Fibroblast of lung (primary cell): Measurements from ENCODE around the gene ANKRD13D. TPM values are rescaled to one million over a fixed set of nuclear protein-coding genes. Genes with fewer than 3 reads are reported as not detected.

Source experiments
- DNase-seq, 2 donors: peaks; one replicate each; pipeline versions ENCODE4 v3.0.0 to v3.0.0-alpha.2; 2010; ENCODE audit warnings: low read depth in 2 of 2
- H2AFZ ChIP-seq: 2 replicates; pipeline ENCODE4 v1.5.1; 2012; ENCODE audit warnings: low read length, control low read depth, inconsistent platforms
- H3K27ac ChIP-seq: 2 replicates; pipeline ENCODE4 v1.5.1; 2011; ENCODE audit warnings: low read length, control low read depth; ENCODE audit not compliant: insufficient read depth
- H3K27me3 ChIP-seq: 2 replicates; pipeline ENCODE4 v1.5.1; 2011; ENCODE audit warnings: mild to moderate bottlenecking, low read length; ENCODE audit not compliant: control insufficient read depth, insufficient read depth
- H3K36me3 ChIP-seq: 2 replicates; pipeline ENCODE4 v1.5.1; 2011; ENCODE audit warnings: low read length; ENCODE audit not compliant: control insufficient read depth, insufficient read depth
- H3K4me1 ChIP-seq: 2 replicates; pipeline ENCODE4 v1.5.1; 2011; ENCODE audit warnings: low read length; ENCODE audit not compliant: control insufficient read depth, insufficient read depth; ENCODE audit errors: extremely low read depth
- H3K4me2 ChIP-seq: 2 replicates; pipeline ENCODE4 v1.5.1; 2011; ENCODE audit warnings: low read length, control low read depth; ENCODE audit not compliant: insufficient read depth; ENCODE audit errors: extremely low read depth
- H3K4me3 ChIP-seq, 4 experiments: fragments of 200-600 bp in 1 of 4; sonication (generic) in 1 of 4; replicated peaks in 1 of 4; 2 replicates each; pipeline ENCODE4 v1.5.1; 2011 to 2016; ENCODE audit warnings: low read length in 4 of 4, low read depth in 3 of 4, mild to moderate bottlenecking in 3 of 4, control low read depth in 2 of 4, inconsistent platforms in 1 of 4, mixed read lengths in 1 of 4; ENCODE audit not compliant: insufficient read depth in 1 of 4; ENCODE audit errors: control extremely low read depth in 1 of 4
- H3K79me2 ChIP-seq: 2 replicates; pipeline ENCODE4 v1.5.1; 2012; ENCODE audit warnings: mild to moderate bottlenecking, low read length, inconsistent platforms; ENCODE audit not compliant: control insufficient read depth, insufficient read depth
- H3K9ac ChIP-seq: 2 replicates; pipeline ENCODE4 v1.5.1; 2011; ENCODE audit warnings: mild to moderate bottlenecking, low read length, control low read depth; ENCODE audit not compliant: insufficient read depth
- H3K9me3 ChIP-seq: 2 replicates; pipeline ENCODE4 v1.5.1; 2012; ENCODE audit warnings: low read depth, low read length; ENCODE audit not compliant: control insufficient read depth, insufficient read depth
- H4K20me1 ChIP-seq: 2 replicates; pipeline ENCODE4 v1.5.1; 2011; ENCODE audit warnings: low read length; ENCODE audit not compliant: control insufficient read depth, insufficient read depth; ENCODE audit errors: extremely low read depth
- EZH2 ChIP-seq: IDR thresholded peaks from 2 replicates; pipeline ENCODE4 v1.5.1; 2012; ENCODE audit warnings: low read length, control low read depth, mild to moderate bottlenecking; ENCODE audit errors: missing control alignments
- polyA minus RNA-seq: library from RNA; depleted of rRNA, polyadenylated mRNA; stranded (reverse); fragments of >200 nt; gene quantifications from 2 replicates; pipeline ENCODE4 v1.2.3, GENCODE V29; 2011; ENCODE audit warnings: low replicate concordance
- polyA plus RNA-seq, 2 donors: library from polyadenylated mRNA; depleted of rRNA in 1 of 2; stranded (reverse) in 1 of 2; unstranded in 1 of 2; fragments of >200 nt; gene quantifications; 2 replicates each; pipeline ENCODE4 v1.2.1, GENCODE V29; 2011 to 2012; ENCODE audit warnings: missing spikeins in 1 of 2
- total RNA-seq: library from RNA; depleted of rRNA; stranded (reverse); fragments of >200 nt; gene quantifications from 2 replicates; pipeline ENCODE4 v1.2.1, GENCODE V29; 2014
- TF ChIP-seq, protein P1 (sequence below), 2 donors: IDR thresholded peaks in 1 of 2; conservative IDR thresholded peaks in 1 of 2; 1 replicate in 1 of 2; 2 replicates in 1 of 2; pipeline ENCODE4 v1.5.1; 2011 to 2012; ENCODE audit warnings: low read length in 2 of 2, control low read depth in 1 of 2, inconsistent platforms in 1 of 2, low read depth in 1 of 2, mild to moderate bottlenecking in 1 of 2

The ANKRD13D gene
- total RNA-seq (31.8 and 45.4 TPM in 2 replicates), polyA plus RNA-seq (11.5 and 12.9 TPM in 2 replicates), polyA minus RNA-seq (16.9 and 22.8 TPM in 2 replicates)
- polyA plus RNA-seq (2012) = 12.7 and 16.8 TPM in 2 replicates

DNA sequence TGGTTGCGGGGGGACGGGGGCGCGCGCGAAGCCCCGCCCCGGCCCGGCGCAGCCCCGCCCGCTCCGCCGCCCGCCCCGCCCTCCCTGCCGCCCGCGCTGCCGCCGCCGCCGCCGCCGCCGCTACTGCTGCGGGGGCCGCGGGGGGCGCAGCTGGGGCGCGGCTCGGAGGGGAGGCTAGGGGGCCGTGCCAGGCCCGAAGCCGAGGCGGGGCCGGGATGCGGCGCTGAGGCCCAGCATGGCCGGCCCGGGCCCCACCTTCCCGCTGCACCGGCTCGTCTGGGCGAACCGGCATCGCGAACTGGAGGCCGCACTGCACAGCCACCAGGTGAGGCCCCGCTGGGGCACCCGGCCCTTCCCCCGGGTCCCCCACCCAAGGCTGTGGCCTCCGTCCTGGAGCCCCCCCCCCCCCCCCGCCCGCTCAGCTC lies at the start of gene ANKRD13D:
TSS of gene ANKRD13D (plus strand) at position 78 of the 425 bp plus-strand sequence. CDS start at position 236, 158 bp downstream.
- Histone ChIP-seq H3K4me1 (peaks cover 20% of the 10 kb centered on the region), H4K20me1 (no peaks in the 10 kb centered on the region), H3K27me3 (no peaks in the 10 kb centered on the region), H2AFZ (peak within 1 kb of the TSS; percentile 77), H3K4me2 (peak within 1 kb of the TSS; percentile 95), H3K27ac (peak within 1 kb of the TSS; percentile 97), H3K4me3 (peak within 1 kb of the TSS; percentile 72 to 83 (median 76)), H3K9ac (peak within 1 kb of the TSS; percentile 84), H3K9me3 (no peaks in the 10 kb centered on the region), H3K79me2 (peaks cover 18% of the 10 kb centered on the region), H3K36me3 (peaks cover 29% of the 10 kb centered on the region)
- DNase-seq = no peak
- no peak for TF ChIP-seq EZH2

DNA sequence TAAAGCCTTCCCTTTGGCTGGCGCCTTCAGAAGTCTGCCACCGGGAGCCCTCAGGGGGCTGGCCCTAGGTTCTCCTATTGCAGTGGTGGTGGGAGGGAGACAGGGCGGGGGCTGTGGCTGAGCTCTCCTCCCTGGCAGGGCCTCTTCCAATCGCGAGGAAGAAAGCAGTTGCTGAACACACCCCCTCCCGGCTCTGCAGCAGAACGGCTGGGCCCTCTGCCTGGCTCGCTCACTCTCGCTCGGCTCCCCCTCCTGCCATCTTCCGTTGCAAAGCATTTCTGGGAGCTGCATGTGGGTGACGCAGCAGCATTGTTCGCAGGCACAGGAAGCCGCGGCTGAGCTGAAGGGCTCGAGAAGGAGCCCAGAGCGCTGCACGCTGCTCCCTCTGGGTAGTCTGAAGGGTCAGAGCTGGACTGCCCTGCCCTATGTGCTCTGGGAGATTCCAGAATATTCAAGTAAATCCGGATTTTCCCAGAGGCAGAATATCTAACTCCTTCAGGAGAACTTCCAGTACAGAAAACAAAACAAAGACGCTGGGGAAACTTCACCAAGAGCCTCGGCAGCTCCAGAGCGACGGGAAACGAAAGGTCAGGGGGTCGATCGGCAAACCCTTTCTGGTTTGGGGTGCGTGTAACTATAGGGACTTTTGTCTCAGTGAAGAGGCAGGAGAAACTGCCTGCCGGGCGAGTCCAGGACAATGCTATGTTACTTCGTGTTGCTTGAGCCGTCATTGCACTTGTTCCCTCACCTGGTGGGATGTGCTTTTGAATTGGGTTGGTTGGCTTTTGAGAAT lies 49.1 kb upstream of the ANKRD13D start:
- Histone ChIP-seq H3K36me3 (peaks cover under 1% of the 10 kb centered on the region), H3K4me3 (peak overlapping the region; percentile 65 to 95 (median 75)), H3K79me2 (peaks cover 33% of the 10 kb centered on the region), H3K4me2 (peak overlapping the region; percentile 87), H3K27ac (peak overlapping the region; percentile 95), H3K4me1 (peaks cover 8% of the 10 kb centered on the region), H3K9me3 (no peaks in the 10 kb centered on the region), H3K27me3 (no peaks in the 10 kb centered on the region), H4K20me1 (no peaks in the 10 kb centered on the region), H2AFZ (no peak overlapping the region), H3K9ac (peak overlapping the region; percentile 74)
- TF ChIP-seq EZH2 = no peak
- TF ChIP-seq, protein P1, sequence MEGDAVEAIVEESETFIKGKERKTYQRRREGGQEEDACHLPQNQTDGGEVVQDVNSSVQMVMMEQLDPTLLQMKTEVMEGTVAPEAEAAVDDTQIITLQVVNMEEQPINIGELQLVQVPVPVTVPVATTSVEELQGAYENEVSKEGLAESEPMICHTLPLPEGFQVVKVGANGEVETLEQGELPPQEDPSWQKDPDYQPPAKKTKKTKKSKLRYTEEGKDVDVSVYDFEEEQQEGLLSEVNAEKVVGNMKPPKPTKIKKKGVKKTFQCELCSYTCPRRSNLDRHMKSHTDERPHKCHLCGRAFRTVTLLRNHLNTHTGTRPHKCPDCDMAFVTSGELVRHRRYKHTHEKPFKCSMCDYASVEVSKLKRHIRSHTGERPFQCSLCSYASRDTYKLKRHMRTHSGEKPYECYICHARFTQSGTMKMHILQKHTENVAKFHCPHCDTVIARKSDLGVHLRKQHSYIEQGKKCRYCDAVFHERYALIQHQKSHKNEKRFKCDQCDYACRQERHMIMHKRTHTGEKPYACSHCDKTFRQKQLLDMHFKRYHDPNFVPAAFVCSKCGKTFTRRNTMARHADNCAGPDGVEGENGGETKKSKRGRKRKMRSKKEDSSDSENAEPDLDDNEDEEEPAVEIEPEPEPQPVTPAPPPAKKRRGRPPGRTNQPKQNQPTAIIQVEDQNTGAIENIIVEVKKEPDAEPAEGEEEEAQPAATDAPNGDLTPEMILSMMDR (conservative IDR thresholded peaks at IDR 0.05 in 1 of 2, IDR thresholded peaks at IDR 0.05 in 1 of 2; ENCODE audit: low read depth in 1 of 2, low read length in 2 of 2) = no peak
- peak; percentile 98 to 99 for DNase-seq

DNA sequence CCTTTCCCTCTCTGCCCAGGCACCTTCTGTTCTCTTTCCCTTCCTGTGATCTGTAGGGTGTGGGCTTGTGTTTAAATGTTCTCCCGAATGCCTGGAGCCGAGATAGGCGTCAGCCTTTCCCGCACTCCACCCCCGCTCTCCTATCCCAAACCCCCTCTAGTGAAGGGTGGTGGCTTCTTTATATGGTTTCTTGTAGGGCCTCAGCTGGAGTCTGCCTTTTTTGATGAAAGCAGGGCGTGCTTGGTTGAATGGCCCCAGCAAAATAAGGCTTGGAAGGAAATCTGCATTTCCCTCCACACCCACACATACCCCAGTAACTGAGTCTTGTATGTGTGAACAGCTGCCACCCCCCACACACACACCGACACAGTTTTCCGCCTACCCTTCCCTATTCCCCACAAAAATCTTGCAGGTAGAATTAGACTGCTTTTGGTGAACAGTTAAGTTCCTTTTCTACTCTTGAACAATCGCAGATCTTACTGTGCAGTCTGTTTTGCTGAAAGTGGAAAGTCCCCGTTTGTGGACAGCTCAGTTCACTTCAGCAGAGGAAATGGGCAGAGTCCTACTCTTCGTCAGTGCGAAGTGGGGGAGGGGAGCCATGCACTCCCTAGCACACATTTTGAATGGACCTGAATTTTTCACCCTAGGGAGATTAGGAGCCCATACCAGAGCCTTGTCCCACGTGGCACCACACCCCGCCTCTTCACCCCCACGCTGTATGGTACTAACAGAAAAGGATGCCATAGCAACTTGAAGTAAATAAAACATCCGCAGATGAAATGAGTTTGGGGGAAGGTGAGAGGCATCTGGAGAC lies 48.3 kb upstream of the ANKRD13D start:
- Histone ChIP-seq H3K36me3 (peaks cover 7% of the 10 kb centered on the region), H3K27me3 (no peaks in the 10 kb centered on the region), H4K20me1 (no peaks in the 10 kb centered on the region), H3K9ac (peak overlapping the region; percentile 74), H3K4me3 (peak overlapping the region; percentile 65 to 95 (median 75)), H3K4me2 (peak overlapping the region; percentile 87), H2AFZ (no peak overlapping the region), H3K79me2 (peaks cover 35% of the 10 kb centered on the region), H3K27ac (peak overlapping the region; percentile 95), H3K4me1 (peaks cover 8% of the 10 kb centered on the region), H3K9me3 (no peaks in the 10 kb centered on the region)
- peak; percentile 63 to 70 for DNase-seq
- no peak for TF ChIP-seq EZH2
- TF ChIP-seq, protein P1 (conservative IDR thresholded peaks at IDR 0.05 in 1 of 2, IDR thresholded peaks at IDR 0.05 in 1 of 2; ENCODE audit: low read depth in 1 of 2, low read length in 2 of 2) = no peak
